H1 (cell line): ENCODE results near the gene ONECUT3. TPM values are rescaled to one million over a fixed set of nuclear protein-coding genes. Genes with fewer than 3 reads are reported as not detected.

Experiments
- CTCF ChIA-PET: fragments of 300-600 bp; sonication (Branson Sonifier 250); formaldehyde crosslinking; loops from one replicate; lab custom pipeline; 2021; ENCODE audit not compliant: partially characterized antibody; lab: Charles Lee
- POLR2A ChIA-PET: fragments of 300-600 bp; sonication (Branson Sonifier 250); formaldehyde crosslinking; loops from one replicate; lab custom pipeline; 2021; ENCODE audit warnings: inconsistent platforms; ENCODE audit not compliant: partially characterized antibody; lab: Charles Lee
- DNase-seq, 2 experiments: peaks; one replicate each; pipeline versions ENCODE4 v3.0.0 to v3.0.0-alpha.2; 2010 to 2022; ENCODE audit warnings: low spot score in 2 of 2, low read depth in 1 of 2, mixed read lengths in 1 of 2
- FAIRE-seq: peaks from 2 replicates; lab custom pipeline; 2011; peaks lifted over from hg19 to GRCh38; lab: Jason Lieb, UNC
- H2AFZ ChIP-seq: 2 replicates; pipeline ENCODE4 v1.8.1; 2012; ENCODE audit warnings: low read length, inconsistent platforms
- H2AK5ac ChIP-seq: 2 replicates; pipeline ENCODE4 v1.6.1; 2013; ENCODE audit warnings: low read depth, low read length
- H2BK120ac ChIP-seq: replicated peaks from 2 replicates; pipeline ENCODE3; 2013; ENCODE audit warnings: low read depth, low read length, inconsistent platforms
- H2BK12ac ChIP-seq: 2 replicates; pipeline ENCODE4 v1.6.1; 2013; ENCODE audit warnings: low read depth, low read length
- H2BK15ac ChIP-seq: 2 replicates; pipeline ENCODE4 v1.6.1; 2013; ENCODE audit warnings: low read length
- H2BK20ac ChIP-seq: 2 replicates; pipeline ENCODE4 v1.6.1; 2013; ENCODE audit warnings: low read length
- H2BK5ac ChIP-seq: 2 replicates; pipeline ENCODE4 v1.6.1; 2013; ENCODE audit warnings: low read depth, low read length
- H3K14ac ChIP-seq: 2 replicates; pipeline ENCODE4 v1.6.1; 2013; ENCODE audit warnings: inconsistent platforms; ENCODE audit not compliant: insufficient read length
- H3K18ac ChIP-seq: 2 replicates; pipeline ENCODE4 v1.6.1; 2013; ENCODE audit warnings: low read length; ENCODE audit errors: extremely low read depth
- H3K23ac ChIP-seq: 2 replicates; pipeline ENCODE4 v1.6.1; 2013; ENCODE audit warnings: inconsistent platforms; ENCODE audit not compliant: insufficient read length
- H3K23me2 ChIP-seq: 2 replicates; pipeline ENCODE4 v1.6.1; 2013; ENCODE audit warnings: low read depth, low read length
- H3K27ac ChIP-seq: 2 replicates; pipeline ENCODE4 v1.6.1; 2011; ENCODE audit warnings: low read depth, low read length, inconsistent platforms
- H3K27me3 ChIP-seq, 4 experiments: replicated peaks in 1 of 4; 1 replicate in 1 of 4; 2 replicates in 3 of 4; pipeline versions ENCODE4 v1.6.1 to v1.8.1; 2011 to 2013; ENCODE audit warnings: low read length in 3 of 4, mild to moderate bottlenecking in 3 of 4, inconsistent platforms in 2 of 4, mixed read lengths in 2 of 4, moderate library complexity in 1 of 4; ENCODE audit not compliant: control insufficient read depth in 3 of 4, insufficient read depth in 3 of 4; ENCODE audit errors: extremely low read depth in 1 of 4
- H3K36me3 ChIP-seq, 4 experiments: 2 replicates each; pipeline versions ENCODE4 v1.6.1 to v1.8.1; 2011 to 2013; ENCODE audit warnings: mild to moderate bottlenecking in 4 of 4, low read length in 3 of 4, moderate library complexity in 2 of 4, control low read depth in 1 of 4, inconsistent platforms in 1 of 4; ENCODE audit not compliant: insufficient read depth in 4 of 4, control insufficient read depth in 2 of 4
- H3K4ac ChIP-seq: replicated peaks from 2 replicates; pipeline ENCODE3; 2013; ENCODE audit warnings: low read length, low read depth, mixed read lengths, inconsistent platforms; ENCODE audit not compliant: insufficient read length
- H3K4me1 ChIP-seq, 4 experiments: replicated peaks in 1 of 4; 1 replicate in 1 of 4; 2 replicates in 3 of 4; pipeline versions ENCODE4 v1.6.1 to v1.8.1; 2011 to 2013; ENCODE audit warnings: low read length in 3 of 4, inconsistent platforms in 2 of 4, mixed read lengths in 1 of 4; ENCODE audit not compliant: insufficient read depth in 4 of 4, control insufficient read depth in 3 of 4
- H3K4me2 ChIP-seq, 2 experiments: 2 replicates each; pipeline versions ENCODE4 v1.6.1 to v1.8.1; 2011 to 2013; ENCODE audit warnings: low read depth in 2 of 2, low read length in 2 of 2, control low read depth in 1 of 2, inconsistent platforms in 1 of 2, mild to moderate bottlenecking in 1 of 2; ENCODE audit not compliant: insufficient read depth in 1 of 2
- H3K4me3 ChIP-seq, 4 experiments: fragments of 200-600, 300-600 bp in 1 of 4; sonication (generic), shearing (Covaris generic), sonication (Bioruptor Twin) in 1 of 4; 2 replicates each; pipeline versions ENCODE4 v1.5.1 to v1.8.1; 2011 to 2016; ENCODE audit warnings: low read length in 4 of 4, low read depth in 3 of 4, control low read depth in 2 of 4, inconsistent platforms in 2 of 4, mild to moderate bottlenecking in 2 of 4, mixed read lengths in 1 of 4, moderate library complexity in 1 of 4; ENCODE audit not compliant: insufficient read depth in 2 of 4; ENCODE audit errors: extremely low read depth in 1 of 4
- H3K56ac ChIP-seq: replicated peaks from 2 replicates; pipeline ENCODE3; 2013; ENCODE audit warnings: low read depth, mild to moderate bottlenecking, mixed read lengths, low read length, inconsistent platforms; ENCODE audit not compliant: insufficient read length
- H3K79me1 ChIP-seq: 2 replicates; pipeline ENCODE4 v1.6.1; 2013; ENCODE audit warnings: low read depth, low read length, control low read depth
- H3K79me2 ChIP-seq, 2 experiments: 2 replicates each; pipeline versions ENCODE4 v1.6.1 to v1.8.1; 2012 to 2013; ENCODE audit warnings: low read length in 2 of 2, mild to moderate bottlenecking in 2 of 2, inconsistent platforms in 1 of 2; ENCODE audit not compliant: insufficient read depth in 2 of 2, control insufficient read depth in 1 of 2
- H3K9ac ChIP-seq, 4 experiments: replicated peaks in 1 of 4; 1 replicate in 1 of 4; 2 replicates in 3 of 4; pipeline versions ENCODE4 v1.6.1 to v1.8.1; 2011 to 2013; ENCODE audit warnings: low read depth in 3 of 4, low read length in 3 of 4, control low read depth in 2 of 4, mild to moderate bottlenecking in 2 of 4, moderate library complexity in 2 of 4, inconsistent platforms in 1 of 4; ENCODE audit errors: extremely low read depth in 1 of 4
- H3K9me3 ChIP-seq, 2 experiments: 2 replicates each; pipeline versions ENCODE4 v1.6.1 to v1.8.1; 2012 to 2013; ENCODE audit warnings: mild to moderate bottlenecking in 2 of 2, moderate library complexity in 2 of 2, control low read depth in 1 of 2, inconsistent platforms in 1 of 2, low read depth in 1 of 2, low read length in 1 of 2, mixed read lengths in 1 of 2; ENCODE audit not compliant: insufficient read depth in 2 of 2
- H4K20me1 ChIP-seq, 2 experiments: replicated peaks in 1 of 2; 2 replicates each; pipeline versions ENCODE3 to v1.8.1; 2011 to 2013; ENCODE audit warnings: inconsistent platforms in 2 of 2, low read length in 2 of 2, mild to moderate bottlenecking in 1 of 2; ENCODE audit not compliant: insufficient read depth in 2 of 2, control insufficient read depth in 1 of 2
- H4K5ac ChIP-seq: 2 replicates; pipeline ENCODE4 v1.6.1; 2013; ENCODE audit warnings: low read length, low read depth, mixed read lengths, inconsistent platforms; ENCODE audit not compliant: insufficient read length
- H4K8ac ChIP-seq: 2 replicates; pipeline ENCODE4 v1.8.0; 2013; ENCODE audit warnings: mild to moderate bottlenecking, moderate library complexity, low read length, inconsistent platforms; ENCODE audit not compliant: insufficient read depth; ENCODE audit errors: extremely low read depth
- H4K91ac ChIP-seq: replicated peaks from 2 replicates; pipeline ENCODE3; 2013; ENCODE audit warnings: low read length, mixed read lengths, inconsistent platforms; ENCODE audit not compliant: insufficient read length
- FOSL1 ChIP-seq: IDR thresholded peaks from 2 replicates; pipeline ENCODE4 v1.6.1; 2011; ENCODE audit warnings: mild to moderate bottlenecking, low read depth, low read length, moderate library complexity; ENCODE audit not compliant: insufficient read depth
- RAD21 ChIP-seq, 2 experiments: IDR thresholded peaks in 1 of 2; conservative IDR thresholded peaks in 1 of 2; 2 replicates each; pipeline ENCODE4 v1.6.1; 2011; ENCODE audit warnings: low read depth in 2 of 2, low read length in 2 of 2, improper control_type of control experiment in 1 of 2, inconsistent platforms in 1 of 2, mild to moderate bottlenecking in 1 of 2, moderate library complexity in 1 of 2
- WGBS, 2 experiments: shearing (Covaris generic) in 1 of 2; methylation state at CpG; one replicate each; pipeline versions ENCODE4 v1.1.6 to v1.1.7; 2013 to 2015; ENCODE audit warnings: low lambda C conversion rate in 2 of 2, mixed read lengths in 2 of 2, inconsistent platforms in 1 of 2, low coverage in 1 of 2, missing lambda C conversion rate in 1 of 2; ENCODE audit not compliant: insufficient replicate concordance in 2 of 2, insufficient coverage in 1 of 2, insufficient read length in 1 of 2; ENCODE audit errors: extremely low coverage in 1 of 2, missing lambda C conversion rate in 1 of 2; 5-methylcytosine and 5-hydroxymethylcytosine counted together
- polyA plus RNA-seq, 7 experiments: library from polyadenylated mRNA; depleted of rRNA in 3 of 7; stranded (reverse) in 5 of 7; unstranded in 2 of 7; fragments of >200 nt in 5 of 7; fragments of 200-250 nt in 2 of 7; gene quantifications; 1 replicate in 5 of 7; 2 replicates in 1 of 7; 4 replicates in 1 of 7; pipeline versions ENCODE4 v1.2.1 to v1.2.3, GENCODE V29; 2011 to 2013; ENCODE audit warnings: missing spikeins in 2 of 7, mixed read lengths in 2 of 7
- total RNA-seq: library from RNA; stranded (reverse); fragmentation: NEBNext Ultra II Directional; extraction: Animal tissue kit (Norgen Biotek cat#: 25700); gene quantifications from 2 replicates; pipeline ENCODE4 v1.2.1, GENCODE V29; 2021
- TF ChIP-seq, protein P1 (sequence below), 3 experiments: IDR thresholded peaks; 1 replicate in 2 of 3; 2 replicates in 1 of 3; pipeline versions ENCODE4 v1.5.1 to v1.6.1; 2011; ENCODE audit warnings: low read length in 3 of 3, mild to moderate bottlenecking in 3 of 3, inconsistent platforms in 2 of 3, low read depth in 1 of 3, moderate library complexity in 1 of 3; ENCODE audit not compliant: insufficient read depth in 1 of 3; ENCODE audit errors: control extremely low read depth in 1 of 3
- TF ChIP-seq, protein P2 (sequence below): IDR thresholded peaks from 2 replicates; pipeline ENCODE4 v1.6.1; 2011; ENCODE audit warnings: low read length, improper control_type of control experiment

ONECUT3 gene
- total and polyA plus RNA-seq, 2 of the 8 experiments (the other 6 are each of a cell fraction or from before 2014, with no cell fraction given) = not detected

DNA sequence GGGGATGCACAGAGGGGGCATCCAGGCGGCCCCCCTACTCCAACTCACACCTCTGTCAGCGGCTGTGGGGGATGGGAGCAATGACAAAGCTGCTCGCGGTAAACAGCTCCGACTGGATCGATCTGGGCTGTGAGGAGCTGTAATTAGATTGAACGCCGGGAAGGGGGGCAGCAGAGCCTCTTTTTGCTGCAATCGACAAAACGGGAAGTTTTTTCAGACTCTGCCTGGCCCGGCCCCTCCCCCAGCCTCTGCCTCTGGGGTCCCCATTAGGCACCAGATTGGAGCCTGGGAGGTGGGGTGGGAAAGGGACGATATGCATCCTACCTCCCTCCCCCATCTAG, 16.3 kb downstream of the ONECUT3 start:
- Histone ChIP-seq H3K23me2 (peaks cover 9% of the 10 kb centered on the region; the same call in 1 of the 2 replicates), H3K79me2 (no peaks in the 10 kb centered on the region), H3K18ac (no peak overlapping the region; the same call in 1 of the 2 replicates), H4K20me1 (peaks cover 0 to 11% of the 10 kb centered on the region in 2 experiments), H2AK5ac (no peak overlapping the region), H3K4ac (no peak overlapping the region), H2BK15ac (no peak overlapping the region), H3K56ac (no peak overlapping the region), H2BK120ac (no peak overlapping the region), H2BK20ac (no peak overlapping the region), H3K27me3 (peaks cover 36 to 68% (median 60%) of the 10 kb centered on the region in 4 experiments), H3K9ac (no peak overlapping the region), H2BK5ac (no peak overlapping the region), H3K4me1 (peaks cover 0 to 13% (median 6%) of the 10 kb centered on the region in 4 experiments; a peak in 6 of 7 replicates), H2BK12ac (no peak overlapping the region), H3K79me1 (no peaks in the 10 kb centered on the region), H3K14ac (no peak overlapping the region), H3K23ac (no peak overlapping the region), H4K5ac (no peak overlapping the region), H3K4me3 (no peak overlapping the region), H3K27ac (no peak overlapping the region), H4K8ac (no peak overlapping the region), H3K9me3 (peaks cover 8 to 9% of the 10 kb centered on the region in 2 experiments; a peak in 3 of 4 replicates), H3K36me3 (no peaks in the 10 kb centered on the region), H2AFZ (no peak overlapping the region), H4K91ac (no peak overlapping the region), H3K4me2 (0 out of 4 replicates have a peak overlapping the region, but pooled peaks of 1 of the 2 experiments have one; percentile 36)
- POLR2A ChIA-PET = no interaction called here
- CTCF ChIA-PET = interaction anchor here (0.5 to 3.3 kb wide), 12 partner anchors 9 to 1474 kb away, joined by 3 to 35 read pairs (median 4); no protein-coding TSS in a partner anchor
- WGBS, 2 experiments = 19% methylated on average over 12 of the region's 12 CpGs; no CpG with 5 or more reads in 1 of the 2 experiments
- no peak for FAIRE-seq
- peak in 1 of 2 experiments; percentile 54 for DNase-seq
- TF ChIP-seq, protein P1, sequence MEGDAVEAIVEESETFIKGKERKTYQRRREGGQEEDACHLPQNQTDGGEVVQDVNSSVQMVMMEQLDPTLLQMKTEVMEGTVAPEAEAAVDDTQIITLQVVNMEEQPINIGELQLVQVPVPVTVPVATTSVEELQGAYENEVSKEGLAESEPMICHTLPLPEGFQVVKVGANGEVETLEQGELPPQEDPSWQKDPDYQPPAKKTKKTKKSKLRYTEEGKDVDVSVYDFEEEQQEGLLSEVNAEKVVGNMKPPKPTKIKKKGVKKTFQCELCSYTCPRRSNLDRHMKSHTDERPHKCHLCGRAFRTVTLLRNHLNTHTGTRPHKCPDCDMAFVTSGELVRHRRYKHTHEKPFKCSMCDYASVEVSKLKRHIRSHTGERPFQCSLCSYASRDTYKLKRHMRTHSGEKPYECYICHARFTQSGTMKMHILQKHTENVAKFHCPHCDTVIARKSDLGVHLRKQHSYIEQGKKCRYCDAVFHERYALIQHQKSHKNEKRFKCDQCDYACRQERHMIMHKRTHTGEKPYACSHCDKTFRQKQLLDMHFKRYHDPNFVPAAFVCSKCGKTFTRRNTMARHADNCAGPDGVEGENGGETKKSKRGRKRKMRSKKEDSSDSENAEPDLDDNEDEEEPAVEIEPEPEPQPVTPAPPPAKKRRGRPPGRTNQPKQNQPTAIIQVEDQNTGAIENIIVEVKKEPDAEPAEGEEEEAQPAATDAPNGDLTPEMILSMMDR (IDR thresholded peaks at IDR 0.05; ENCODE audit: control extremely low read depth in 1 of 3, insufficient read depth in 1 of 3, low read depth in 1 of 3, low read length in 3 of 3) = 0 out of 4 replicates have a peak, but pooled peaks of 1 of the 3 experiments have one; percentile 6
- TF ChIP-seq RAD21 (IDR thresholded peaks at IDR 0.05 in 1 of 2, conservative IDR thresholded peaks at IDR 0.05 in 1 of 2; ENCODE audit: low read depth in 2 of 2, low read length in 2 of 2) = 0 out of 4 replicates have a peak, but pooled peaks of 1 of the 2 experiments have one; percentile 4
- TF ChIP-seq, protein P2, sequence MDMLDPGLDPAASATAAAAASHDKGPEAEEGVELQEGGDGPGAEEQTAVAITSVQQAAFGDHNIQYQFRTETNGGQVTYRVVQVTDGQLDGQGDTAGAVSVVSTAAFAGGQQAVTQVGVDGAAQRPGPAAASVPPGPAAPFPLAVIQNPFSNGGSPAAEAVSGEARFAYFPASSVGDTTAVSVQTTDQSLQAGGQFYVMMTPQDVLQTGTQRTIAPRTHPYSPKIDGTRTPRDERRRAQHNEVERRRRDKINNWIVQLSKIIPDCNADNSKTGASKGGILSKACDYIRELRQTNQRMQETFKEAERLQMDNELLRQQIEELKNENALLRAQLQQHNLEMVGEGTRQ = no peak
- TF ChIP-seq FOSL1 = no peak
